ENCODE measurements around the gene RPS24. TPM values are rescaled to one million over a fixed set of nuclear protein-coding genes. Genes with fewer than 3 reads are reported as not detected.

The RPS24 gene
- total and polyA plus RNA-seq, 2 of the 13 experiments (the other 11 are each of a cell fraction or from before 2014, with no cell fraction given): 2,690 to 3,319 TPM

DNA sequence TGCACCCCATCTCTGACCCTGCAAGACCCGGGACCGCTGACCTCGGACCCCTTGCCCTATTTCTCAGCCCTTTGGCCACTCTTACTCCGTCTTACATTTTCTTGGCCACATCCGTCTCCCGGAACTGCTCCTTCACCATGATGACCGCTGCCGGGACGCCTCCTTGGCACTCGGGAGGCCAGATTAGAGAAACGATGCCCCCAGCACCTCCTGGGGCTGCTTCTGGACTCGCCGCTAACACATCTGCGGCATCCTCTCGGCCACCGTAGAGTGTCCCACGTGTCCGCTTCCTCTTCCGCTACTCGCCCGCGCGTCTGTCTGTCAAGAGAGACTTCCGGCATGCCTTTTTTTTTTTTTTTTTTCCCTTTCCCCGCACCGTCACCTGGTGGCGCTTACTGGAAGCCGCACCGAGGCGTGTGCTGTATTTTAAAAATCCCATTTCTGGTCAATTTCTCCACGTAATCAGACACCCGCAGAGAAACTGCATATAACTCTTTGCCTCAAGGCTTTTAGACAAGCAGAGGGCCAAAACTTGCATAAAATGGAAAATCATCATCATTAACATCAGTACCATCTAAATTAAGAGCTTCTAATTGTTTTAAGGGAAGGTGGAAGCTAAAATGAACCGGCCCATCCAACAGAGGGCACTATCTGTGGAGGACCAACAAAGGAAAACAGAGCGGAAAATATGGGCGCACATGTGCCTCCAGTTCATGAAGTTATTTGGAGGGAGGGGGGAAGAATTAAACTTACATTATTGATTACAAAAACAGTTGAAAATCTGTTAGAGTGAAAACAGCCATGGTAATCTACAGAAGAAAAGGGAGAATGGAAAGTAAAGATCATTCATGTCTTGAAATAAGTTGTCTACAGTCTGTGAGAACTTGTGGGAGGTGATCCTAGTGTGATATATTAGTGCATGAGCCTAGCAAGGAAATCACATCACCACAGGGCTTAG, 4.1 kb upstream of the RPS24 start, which contains the start of gene POLR3A (continued):
- TF ChIP-seq, protein P1, sequence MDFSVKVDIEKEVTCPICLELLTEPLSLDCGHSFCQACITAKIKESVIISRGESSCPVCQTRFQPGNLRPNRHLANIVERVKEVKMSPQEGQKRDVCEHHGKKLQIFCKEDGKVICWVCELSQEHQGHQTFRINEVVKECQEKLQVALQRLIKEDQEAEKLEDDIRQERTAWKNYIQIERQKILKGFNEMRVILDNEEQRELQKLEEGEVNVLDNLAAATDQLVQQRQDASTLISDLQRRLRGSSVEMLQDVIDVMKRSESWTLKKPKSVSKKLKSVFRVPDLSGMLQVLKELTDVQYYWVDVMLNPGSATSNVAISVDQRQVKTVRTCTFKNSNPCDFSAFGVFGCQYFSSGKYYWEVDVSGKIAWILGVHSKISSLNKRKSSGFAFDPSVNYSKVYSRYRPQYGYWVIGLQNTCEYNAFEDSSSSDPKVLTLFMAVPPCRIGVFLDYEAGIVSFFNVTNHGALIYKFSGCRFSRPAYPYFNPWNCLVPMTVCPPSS (IDR thresholded peaks at IDR 0.05): no peak
- TF ChIP-seq, protein P2, sequence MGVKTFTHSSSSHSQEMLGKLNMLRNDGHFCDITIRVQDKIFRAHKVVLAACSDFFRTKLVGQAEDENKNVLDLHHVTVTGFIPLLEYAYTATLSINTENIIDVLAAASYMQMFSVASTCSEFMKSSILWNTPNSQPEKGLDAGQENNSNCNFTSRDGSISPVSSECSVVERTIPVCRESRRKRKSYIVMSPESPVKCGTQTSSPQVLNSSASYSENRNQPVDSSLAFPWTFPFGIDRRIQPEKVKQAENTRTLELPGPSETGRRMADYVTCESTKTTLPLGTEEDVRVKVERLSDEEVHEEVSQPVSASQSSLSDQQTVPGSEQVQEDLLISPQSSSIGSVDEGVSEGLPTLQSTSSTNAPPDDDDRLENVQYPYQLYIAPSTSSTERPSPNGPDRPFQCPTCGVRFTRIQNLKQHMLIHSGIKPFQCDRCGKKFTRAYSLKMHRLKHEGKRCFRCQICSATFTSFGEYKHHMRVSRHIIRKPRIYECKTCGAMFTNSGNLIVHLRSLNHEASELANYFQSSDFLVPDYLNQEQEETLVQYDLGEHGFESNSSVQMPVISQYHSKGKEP (CRISPR knock-in tag; IDR thresholded peaks at IDR 0.05): no peak
- TF ChIP-seq, protein P3, sequence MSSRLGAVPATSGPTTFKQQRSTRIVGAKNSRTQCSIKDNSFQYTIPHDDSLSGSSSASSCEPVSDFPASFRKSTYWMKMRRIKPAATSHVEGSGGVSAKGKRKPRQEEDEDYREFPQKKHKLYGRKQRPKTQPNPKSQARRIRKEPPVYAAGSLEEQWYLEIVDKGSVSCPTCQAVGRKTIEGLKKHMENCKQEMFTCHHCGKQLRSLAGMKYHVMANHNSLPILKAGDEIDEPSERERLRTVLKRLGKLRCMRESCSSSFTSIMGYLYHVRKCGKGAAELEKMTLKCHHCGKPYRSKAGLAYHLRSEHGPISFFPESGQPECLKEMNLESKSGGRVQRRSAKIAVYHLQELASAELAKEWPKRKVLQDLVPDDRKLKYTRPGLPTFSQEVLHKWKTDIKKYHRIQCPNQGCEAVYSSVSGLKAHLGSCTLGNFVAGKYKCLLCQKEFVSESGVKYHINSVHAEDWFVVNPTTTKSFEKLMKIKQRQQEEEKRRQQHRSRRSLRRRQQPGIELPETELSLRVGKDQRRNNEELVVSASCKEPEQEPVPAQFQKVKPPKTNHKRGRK (CRISPR knock-in tag; IDR thresholded peaks at IDR 0.05): 0 out of 2 replicates have a peak, but pooled peaks have one; percentile 5
- TF ChIP-seq GATAD1 (CRISPR knock-in tag; IDR thresholded peaks at IDR 0.05): peak; percentile 94
- no peak for TF ChIP-seq ZNF850 (CRISPR knock-in tag; conservative IDR thresholded peaks at IDR 0.05)
- no peak for TF ChIP-seq ZNF775 (CRISPR knock-in tag; IDR thresholded peaks at IDR 0.05; ENCODE audit: borderline replicate concordance)
- peak; percentile 73 for TF ChIP-seq NR2F6 (IDR thresholded peaks at IDR 0.05)
- peak; percentile 35 for TF ChIP-seq NR2F6 (CRISPR knock-in tag; IDR thresholded peaks at IDR 0.05)
- TF ChIP-seq REXO4 (CRISPR knock-in tag; IDR thresholded peaks at IDR 0.05; ENCODE audit: borderline replicate concordance): no peak
- TF ChIP-seq, protein P4, sequence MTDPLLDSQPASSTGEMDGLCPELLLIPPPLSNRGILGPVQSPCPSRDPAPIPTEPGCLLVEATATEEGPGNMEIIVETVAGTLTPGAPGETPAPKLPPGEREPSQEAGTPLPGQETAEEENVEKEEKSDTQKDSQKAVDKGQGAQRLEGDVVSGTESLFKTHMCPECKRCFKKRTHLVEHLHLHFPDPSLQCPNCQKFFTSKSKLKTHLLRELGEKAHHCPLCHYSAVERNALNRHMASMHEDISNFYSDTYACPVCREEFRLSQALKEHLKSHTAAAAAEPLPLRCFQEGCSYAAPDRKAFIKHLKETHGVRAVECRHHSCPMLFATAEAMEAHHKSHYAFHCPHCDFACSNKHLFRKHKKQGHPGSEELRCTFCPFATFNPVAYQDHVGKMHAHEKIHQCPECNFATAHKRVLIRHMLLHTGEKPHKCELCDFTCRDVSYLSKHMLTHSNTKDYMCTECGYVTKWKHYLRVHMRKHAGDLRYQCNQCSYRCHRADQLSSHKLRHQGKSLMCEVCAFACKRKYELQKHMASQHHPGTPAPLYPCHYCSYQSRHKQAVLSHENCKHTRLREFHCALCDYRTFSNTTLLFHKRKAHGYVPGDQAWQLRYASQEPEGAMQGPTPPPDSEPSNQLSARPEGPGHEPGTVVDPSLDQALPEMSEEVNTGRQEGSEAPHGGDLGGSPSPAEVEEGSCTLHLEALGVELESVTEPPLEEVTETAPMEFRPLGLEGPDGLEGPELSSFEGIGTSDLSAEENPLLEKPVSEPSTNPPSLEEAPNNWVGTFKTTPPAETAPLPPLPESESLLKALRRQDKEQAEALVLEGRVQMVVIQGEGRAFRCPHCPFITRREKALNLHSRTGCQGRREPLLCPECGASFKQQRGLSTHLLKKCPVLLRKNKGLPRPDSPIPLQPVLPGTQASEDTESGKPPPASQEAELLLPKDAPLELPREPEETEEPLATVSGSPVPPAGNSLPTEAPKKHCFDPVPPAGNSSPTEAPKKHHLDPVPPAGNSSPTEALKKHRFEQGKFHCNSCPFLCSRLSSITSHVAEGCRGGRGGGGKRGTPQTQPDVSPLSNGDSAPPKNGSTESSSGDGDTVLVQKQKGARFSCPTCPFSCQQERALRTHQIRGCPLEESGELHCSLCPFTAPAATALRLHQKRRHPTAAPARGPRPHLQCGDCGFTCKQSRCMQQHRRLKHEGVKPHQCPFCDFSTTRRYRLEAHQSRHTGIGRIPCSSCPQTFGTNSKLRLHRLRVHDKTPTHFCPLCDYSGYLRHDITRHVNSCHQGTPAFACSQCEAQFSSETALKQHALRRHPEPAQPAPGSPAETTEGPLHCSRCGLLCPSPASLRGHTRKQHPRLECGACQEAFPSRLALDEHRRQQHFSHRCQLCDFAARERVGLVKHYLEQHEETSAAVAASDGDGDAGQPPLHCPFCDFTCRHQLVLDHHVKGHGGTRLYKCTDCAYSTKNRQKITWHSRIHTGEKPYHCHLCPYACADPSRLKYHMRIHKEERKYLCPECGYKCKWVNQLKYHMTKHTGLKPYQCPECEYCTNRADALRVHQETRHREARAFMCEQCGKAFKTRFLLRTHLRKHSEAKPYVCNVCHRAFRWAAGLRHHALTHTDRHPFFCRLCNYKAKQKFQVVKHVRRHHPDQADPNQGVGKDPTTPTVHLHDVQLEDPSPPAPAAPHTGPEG (CRISPR knock-in tag; IDR thresholded peaks at IDR 0.05): no peak
- TF ChIP-seq, protein P5, sequence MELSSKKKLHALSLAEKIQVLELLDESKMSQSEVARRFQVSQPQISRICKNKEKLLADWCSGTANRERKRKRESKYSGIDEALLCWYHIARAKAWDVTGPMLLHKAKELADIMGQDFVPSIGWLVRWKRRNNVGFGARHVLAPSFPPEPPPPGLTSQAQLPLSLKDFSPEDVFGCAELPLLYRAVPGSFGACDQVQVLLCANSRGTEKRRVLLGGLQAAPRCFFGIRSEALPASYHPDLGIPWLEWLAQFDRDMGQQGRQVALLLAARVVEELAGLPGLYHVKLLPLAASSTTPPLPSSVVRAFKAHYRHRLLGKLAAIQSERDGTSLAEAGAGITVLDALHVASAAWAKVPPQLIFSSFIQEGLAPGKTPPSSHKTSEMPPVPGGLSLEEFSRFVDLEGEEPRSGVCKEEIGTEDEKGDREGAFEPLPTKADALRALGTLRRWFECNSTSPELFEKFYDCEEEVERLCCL (CRISPR knock-in tag; IDR thresholded peaks at IDR 0.05; ENCODE audit: borderline replicate concordance): no peak
- TF ChIP-seq, protein P6, sequence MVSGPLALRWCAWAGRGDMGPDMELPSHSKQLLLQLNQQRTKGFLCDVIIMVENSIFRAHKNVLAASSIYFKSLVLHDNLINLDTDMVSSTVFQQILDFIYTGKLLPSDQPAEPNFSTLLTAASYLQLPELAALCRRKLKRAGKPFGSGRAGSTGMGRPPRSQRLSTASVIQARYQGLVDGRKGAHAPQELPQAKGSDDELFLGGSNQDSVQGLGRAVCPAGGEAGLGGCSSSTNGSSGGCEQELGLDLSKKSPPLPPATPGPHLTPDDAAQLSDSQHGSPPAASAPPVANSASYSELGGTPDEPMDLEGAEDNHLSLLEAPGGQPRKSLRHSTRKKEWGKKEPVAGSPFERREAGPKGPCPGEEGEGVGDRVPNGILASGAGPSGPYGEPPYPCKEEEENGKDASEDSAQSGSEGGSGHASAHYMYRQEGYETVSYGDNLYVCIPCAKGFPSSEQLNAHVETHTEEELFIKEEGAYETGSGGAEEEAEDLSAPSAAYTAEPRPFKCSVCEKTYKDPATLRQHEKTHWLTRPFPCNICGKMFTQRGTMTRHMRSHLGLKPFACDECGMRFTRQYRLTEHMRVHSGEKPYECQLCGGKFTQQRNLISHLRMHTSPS (CRISPR knock-in tag; IDR thresholded peaks at IDR 0.05; ENCODE audit: low read depth): no peak
- 0 out of 2 replicates have a peak, but pooled peaks have one; percentile 64 for TF ChIP-seq ZNF747 (CRISPR knock-in tag; IDR thresholded peaks at IDR 0.05; ENCODE audit: borderline replicate concordance)
- 0 out of 2 replicates have a peak, but pooled peaks have one; percentile 44 for TF ChIP-seq EED (CRISPR knock-in tag; IDR thresholded peaks at IDR 0.05)

All from HepG2 (cell line).